ENCODE results near the gene CTNNA1. TPM values are rescaled to one million over a fixed set of nuclear protein-coding genes. Genes with fewer than 3 reads are reported as not detected.
"Not testable (repeated sequence)": the region's sequence is repeated elsewhere in the genome, so short reads cannot be mapped to it uniquely, and the experiment has no call there.

CTNNA1 gene
- total RNA-seq, 2 donors from 2014 or later, result 266 to 322 TPM

GRCh38 chr5:138913773-138914172 lies 160.5 kb downstream of the CTNNA1 start:
- DNase-seq (ENCODE audit: low spot score) (no peak), ATAC-seq (ENCODE audit: insufficient number of reproducible peaks, low FRiP score, low read depth) (no peak)
- TF ChIP-seq CTCF (IDR thresholded peaks at IDR 0.05), result no peak
- H3K4me3 ChIP-seq, result no peak overlapping the region
- peaks cover 0 to 15% of the 10 kb centered on the region in 2 donors for H3K4me1 ChIP-seq (ENCODE audit: control insufficient read depth in 1 of 2, low read depth in 2 of 2)
- H3K36me3 ChIP-seq, result peaks cover 12% of the 10 kb centered on the region
- no peak overlapping the region for H3K27ac ChIP-seq
- no peaks in the 10 kb centered on the region for H3K27me3 ChIP-seq (replicated peaks; ENCODE audit: insufficient read depth)
- H3K9me3 ChIP-seq, result no peaks in the 10 kb centered on the region

- ATAC-seq (ENCODE audit: insufficient number of reproducible peaks, low FRiP score, low read depth) (no peak), DNase-seq (ENCODE audit: low spot score) (no peak)
- no peak overlapping the region for H3K27ac ChIP-seq
- TF ChIP-seq CTCF (IDR thresholded peaks at IDR 0.05), result no peak
- peaks cover 9% of the 10 kb centered on the region for H3K36me3 ChIP-seq
- H3K4me1 ChIP-seq (ENCODE audit: control insufficient read depth in 1 of 2, low read depth in 2 of 2), result peaks cover 0 to 21% of the 10 kb centered on the region in 2 donors
- no peak overlapping the region for H3K4me3 ChIP-seq
- H3K9me3 ChIP-seq, result no peaks in the 10 kb centered on the region
- H3K27me3 ChIP-seq (replicated peaks; ENCODE audit: insufficient read depth), result no peaks in the 10 kb centered on the region
These were observed 161.1 kb downstream of the CTNNA1 start for GRCh38 chr5:138914338-138914737.

GRCh38 chr5:138918686-138919085 lies 165.5 kb downstream of the CTNNA1 start:
- peaks cover 10 to 38% of the 10 kb centered on the region in 2 donors for H3K4me1 ChIP-seq (ENCODE audit: control insufficient read depth in 1 of 2, low read depth in 2 of 2)
- no peaks in the 10 kb centered on the region for H3K9me3 ChIP-seq
- no peak overlapping the region for H3K4me3 ChIP-seq
- no peak for ATAC-seq (ENCODE audit: insufficient number of reproducible peaks, low FRiP score, low read depth)
- no peak overlapping the region for H3K27ac ChIP-seq
- no peak for DNase-seq (ENCODE audit: low spot score)
- H3K27me3 ChIP-seq (replicated peaks; ENCODE audit: insufficient read depth), result no peaks in the 10 kb centered on the region
- no peak for TF ChIP-seq CTCF (IDR thresholded peaks at IDR 0.05)
- no peaks in the 10 kb centered on the region for H3K36me3 ChIP-seq

- no peak for DNase-seq (ENCODE audit: low spot score)
- no peak overlapping the region for H3K27ac ChIP-seq
- no peaks in the 10 kb centered on the region for H3K9me3 ChIP-seq
- H3K36me3 ChIP-seq, result peaks cover 8% of the 10 kb centered on the region
- H3K4me1 ChIP-seq (ENCODE audit: control insufficient read depth in 1 of 2, low read depth in 2 of 2), result peaks cover 10 to 41% of the 10 kb centered on the region in 2 donors
- H3K4me3 ChIP-seq, result no peak overlapping the region
- no peak for TF ChIP-seq CTCF (IDR thresholded peaks at IDR 0.05)
- no peak for ATAC-seq (ENCODE audit: insufficient number of reproducible peaks, low FRiP score, low read depth)
- H3K27me3 ChIP-seq (replicated peaks; ENCODE audit: insufficient read depth), result no peaks in the 10 kb centered on the region
These were observed 167.0 kb downstream of the CTNNA1 start for GRCh38 chr5:138920181-138920580.

- ATAC-seq (ENCODE audit: insufficient number of reproducible peaks, low FRiP score, low read depth); H3K27me3 ChIP-seq (replicated peaks; ENCODE audit: insufficient read depth); H3K9me3 ChIP-seq; DNase-seq (ENCODE audit: low spot score); H3K4me3 ChIP-seq; H3K27ac ChIP-seq: not testable (repeated sequence)
- peaks cover 10 to 44% of the 10 kb centered on the region in 2 donors for H3K4me1 ChIP-seq (ENCODE audit: control insufficient read depth in 1 of 2, low read depth in 2 of 2)
- peaks cover 20% of the 10 kb centered on the region for H3K36me3 ChIP-seq
These were observed 168.1 kb downstream of the CTNNA1 start for GRCh38 chr5:138921362-138921761.

- Histone ChIP-seq H3K4me3 (no peak overlapping the region), H3K27ac (no peak overlapping the region), H3K4me1 (ENCODE audit: control insufficient read depth in 1 of 2, low read depth in 2 of 2) (peaks cover 19 to 55% of the 10 kb centered on the region in 2 donors), H3K36me3 (peaks cover 22% of the 10 kb centered on the region), H3K9me3 (no peaks in the 10 kb centered on the region), H3K27me3 (replicated peaks; ENCODE audit: insufficient read depth) (no peaks in the 10 kb centered on the region)
- TF ChIP-seq CTCF (IDR thresholded peaks at IDR 0.05), result no peak
- DNase-seq (ENCODE audit: low spot score), result no peak
- no peak for ATAC-seq (ENCODE audit: insufficient number of reproducible peaks, low FRiP score, low read depth)
These were observed 169.3 kb downstream of the CTNNA1 start for GRCh38 chr5:138922494-138922893.

Measured in thoracic aorta (tissue), 2 donors.